Aorta (tissue), 5 donors: ENCODE measurements around the gene DMRTB1. TPM values are rescaled to one million over a fixed set of nuclear protein-coding genes. Genes with fewer than 3 reads are reported as not detected.

Experiments used
- ATAC-seq: fragments of 200-7000 bp; cut with Tn5 transposase; one replicate; pipeline ENCODE4 v1.9.1; 2022; ENCODE audit warnings: moderate library complexity; ENCODE audit not compliant: low FRiP score
- DNase-seq, 2 donors: peaks; one replicate each; pipeline ENCODE4 v3.0.0-alpha.2; 2020
- H3K27ac ChIP-seq, 2 donors: one replicate each; pipeline ENCODE4 v1.5.1; 2013; ENCODE audit warnings: low read length in 2 of 2, mild to moderate bottlenecking in 2 of 2, moderate library complexity in 2 of 2, control low read depth in 1 of 2, inconsistent platforms in 1 of 2, low read depth in 1 of 2
- H3K27me3 ChIP-seq, 2 donors: one replicate each; pipeline ENCODE4 v1.6.1; 2013; ENCODE audit warnings: control low read depth in 1 of 2, low read length in 1 of 2, mild to moderate bottlenecking in 1 of 2, moderate library complexity in 1 of 2; ENCODE audit not compliant: insufficient read depth in 2 of 2, control insufficient read depth in 1 of 2
- H3K36me3 ChIP-seq, 2 donors: one replicate each; pipeline ENCODE4 v1.6.1; 2013; ENCODE audit warnings: control low read depth in 1 of 2, low read length in 1 of 2, mild to moderate bottlenecking in 1 of 2; ENCODE audit not compliant: insufficient read depth in 2 of 2, control insufficient read depth in 1 of 2
- H3K4me1 ChIP-seq, 2 donors: one replicate each; pipeline ENCODE4 v1.6.1; 2013; ENCODE audit warnings: low read length in 2 of 2, control low read depth in 1 of 2, mild to moderate bottlenecking in 1 of 2, moderate library complexity in 1 of 2; ENCODE audit not compliant: insufficient read depth in 2 of 2, control insufficient read depth in 1 of 2
- H3K4me3 ChIP-seq, 2 donors: one replicate each; pipeline ENCODE4 v1.5.1; 2013; ENCODE audit warnings: low read length in 2 of 2, control low read depth in 1 of 2, mild to moderate bottlenecking in 1 of 2
- H3K9me3 ChIP-seq: one replicate; pipeline ENCODE4 v1.6.1; 2013; ENCODE audit warnings: mild to moderate bottlenecking, low read length; ENCODE audit not compliant: control insufficient read depth
- WGBS, 2 donors: extraction: QIAGEN DNeasy Blood & Tissue Kit; methylation state at CpG; one replicate each; pipeline ENCODE4 v1.1.7; 2013; 5-methylcytosine and 5-hydroxymethylcytosine counted together
- intact Hi-C, 2 donors: fragments of 100-400 bp; cut with DNase I; formaldehyde crosslinking; loops; one replicate each; pipeline versions ENCODE4 v1.14.2 to v1.15.0; 2022
- long read RNA-seq, 2 donors: library from polyadenylated mRNA; unstranded; transcript quantifications; one replicate each; pipeline ENCODE4 v2.0.0, GENCODE V29; 2020 to 2021
- polyA plus RNA-seq, 2 donors: library from polyadenylated mRNA; stranded (reverse); fragments of 200-250 nt; gene quantifications; one replicate each; pipeline ENCODE4 v1.2.3, GENCODE V29; 2013
- total RNA-seq, 2 donors: library from RNA; stranded (reverse); fragmentation: NEBNext Ultra II Directional; extraction: Animal tissue kit (Norgen Biotek cat#: 25700); gene quantifications; one replicate each; pipeline ENCODE4 v1.2.1, GENCODE V29; 2021
- donor health status: healthy with polysubstance abuse.
- donor health status: Bipolar disorder and iron deficiency.
- donor health status: DM: no; HTN: no; CAD: no.
- donor health status: DM: no; HTN: no; CAD: no.
- donor health status: DM: yes; HTN: yes; CAD: no.

The DMRTB1 gene
- not detected for total RNA-seq
- polyA plus RNA-seq, result not detected
- long read RNA-seq, donor 1, result 0 reads
- long read RNA-seq, donor 2, result 0 reads

DNA sequence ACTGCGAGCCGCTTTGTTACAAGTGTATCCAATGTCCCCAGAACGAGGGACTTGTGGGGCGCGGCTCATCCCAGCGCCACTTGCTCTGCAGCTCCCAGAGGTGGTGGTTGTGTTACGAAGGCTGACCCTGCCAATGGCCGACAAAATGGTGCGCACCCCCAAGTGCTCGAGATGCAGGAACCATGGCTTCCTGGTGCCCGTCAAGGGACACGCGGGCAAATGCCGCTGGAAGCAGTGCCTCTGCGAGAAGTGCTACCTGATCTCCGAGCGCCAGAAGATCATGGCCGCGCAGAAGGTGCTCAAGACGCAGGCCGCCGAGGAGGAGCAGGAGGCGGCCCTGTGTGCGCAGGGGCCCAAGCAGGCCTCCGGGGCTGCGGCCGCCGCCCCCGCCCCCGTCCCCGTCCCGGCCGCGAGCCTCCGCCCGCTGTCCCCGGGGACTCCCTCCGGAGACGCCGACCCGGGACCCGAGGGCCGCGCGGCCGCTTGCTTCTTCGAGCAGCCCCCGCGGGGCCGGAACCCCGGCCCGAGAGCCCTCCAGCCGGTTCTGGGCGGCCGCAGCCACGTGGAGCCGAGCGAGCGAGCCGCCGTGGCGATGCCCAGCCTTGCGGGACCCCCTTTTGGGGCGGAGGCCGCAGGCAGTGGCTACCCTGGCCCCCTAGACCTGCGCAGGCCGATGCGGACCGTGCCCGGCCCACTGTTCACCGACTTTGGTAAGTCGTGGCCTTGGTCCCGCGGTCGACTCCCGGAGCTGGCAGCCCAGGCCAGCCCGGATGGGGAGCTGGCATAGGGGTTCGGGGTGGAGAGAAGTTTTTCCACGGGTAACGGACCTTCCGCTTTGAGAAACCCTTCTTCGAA is at the start of gene DMRTB1:
Gene DMRTB1 (plus strand): TSS at position 79 of the 855 bp plus-strand sequence. CDS start 55 bp downstream, at position 134.
- Histone ChIP-seq H3K27ac (no peak within 1 kb of the TSS), H3K4me3 (no peak within 1 kb of the TSS), H3K9me3 (no peaks in the 10 kb centered on the region), H3K27me3 (no peaks in the 10 kb centered on the region), H3K4me1 (no peaks in the 10 kb centered on the region), H3K36me3 (no peaks in the 10 kb centered on the region)
- intact Hi-C loops, result no loop called here
- ATAC-seq, result no peak
- DNase-seq, result no peak
- WGBS, 2 donors, result 93 to 94% methylated on average over 66 to 82 of the region's 82 CpGs

DNA sequence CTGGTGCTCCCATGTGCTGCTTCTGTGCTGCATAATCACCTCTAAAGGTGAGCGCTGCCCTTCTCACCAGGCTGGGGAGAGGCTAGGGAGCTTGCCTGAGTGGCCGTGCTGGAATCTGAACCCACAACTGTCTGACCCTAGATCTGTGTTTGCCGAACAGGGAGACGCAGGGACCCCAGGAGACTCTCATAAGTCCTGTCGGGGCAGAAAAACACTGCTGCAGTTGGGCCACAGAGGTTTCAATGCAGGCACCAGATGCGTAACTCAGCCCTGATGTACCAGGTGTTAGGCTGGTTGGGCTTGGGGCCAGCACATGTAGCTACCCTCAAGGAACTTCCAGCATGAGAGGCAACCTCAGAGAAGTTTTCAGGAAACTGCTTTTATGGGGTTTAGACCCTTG is 49.5 kb upstream of the DMRTB1 start:
- Histone ChIP-seq H3K27ac (no peak overlapping the region), H3K36me3 (no peaks in the 10 kb centered on the region), H3K4me3 (no peak overlapping the region), H3K27me3 (peaks cover 0 to 2% of the 10 kb centered on the region in 2 donors), H3K9me3 (no peaks in the 10 kb centered on the region), H3K4me1 (no peaks in the 10 kb centered on the region)
- DNase-seq (no peak), ATAC-seq (no peak)
- intact Hi-C loops, result no loop called here
- WGBS, 2 donors, result 73 to 76% methylated on average over 6 of the region's 6 CpGs

DNA sequence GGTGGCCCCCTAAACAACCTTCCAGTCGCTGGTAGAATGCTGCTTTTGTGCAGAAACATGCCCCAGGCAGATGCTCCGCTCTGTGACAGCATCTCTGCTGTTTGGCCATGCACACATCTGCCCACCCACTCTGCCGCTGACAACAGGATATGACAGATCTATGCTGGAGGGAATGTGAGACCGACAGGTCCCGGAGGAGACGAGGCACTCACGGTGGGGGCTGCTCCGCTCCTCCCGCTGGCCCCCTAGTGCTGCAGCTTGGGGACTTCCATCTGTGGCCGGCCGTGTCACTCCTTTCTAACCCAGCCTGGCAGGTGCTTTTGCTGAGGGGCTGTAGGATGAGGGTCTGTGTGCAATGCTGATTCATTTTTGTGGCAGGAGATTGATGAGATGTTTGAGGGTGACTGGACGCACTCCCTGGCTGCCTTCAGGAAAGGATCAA is 49.1 kb upstream of the DMRTB1 start:
- 42 to 52% methylated on average over 12 of the region's 12 CpGs for WGBS, 2 donors

DNA sequence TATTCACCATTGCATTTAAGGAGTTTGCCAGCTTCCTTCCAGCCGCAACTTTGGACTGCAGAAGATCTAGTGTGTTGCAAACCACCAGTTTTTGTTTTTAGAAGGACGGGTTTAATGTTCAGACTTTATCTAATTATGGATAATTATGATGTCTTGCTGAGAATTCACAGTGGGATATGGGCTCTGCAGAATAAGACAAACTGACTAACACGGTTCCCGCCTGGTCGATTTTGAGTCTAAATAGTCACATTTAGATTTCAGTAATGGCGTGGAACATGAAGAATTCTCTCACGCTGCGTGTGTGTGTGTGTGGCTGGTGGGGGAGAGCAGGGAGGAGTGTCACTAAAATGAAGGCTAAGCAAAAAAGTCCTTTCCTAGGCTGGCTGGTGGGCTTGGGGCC is 48.5 kb upstream of the DMRTB1 start:
- no peak overlapping the region for H3K4me3 ChIP-seq
- ATAC-seq (no peak), DNase-seq (no peak)
- intact Hi-C loops, result no loop called here
- no peaks in the 10 kb centered on the region for H3K4me1 ChIP-seq
- H3K27me3 ChIP-seq, result peaks cover 0 to 2% of the 10 kb centered on the region in 2 donors
- no peak overlapping the region for H3K27ac ChIP-seq
- WGBS, 2 donors, result 90% methylated on average over 8 of the region's 8 CpGs
- no peaks in the 10 kb centered on the region for H3K9me3 ChIP-seq
- H3K36me3 ChIP-seq, result no peaks in the 10 kb centered on the region

More for the DNA sequence above, 49.1 kb upstream of the DMRTB1 start:
- no peaks in the 10 kb centered on the region for H3K9me3 ChIP-seq
- DNase-seq (no peak), ATAC-seq (no peak)
- H3K36me3 ChIP-seq, result no peaks in the 10 kb centered on the region
- peaks cover 0 to 2% of the 10 kb centered on the region in 2 donors for H3K27me3 ChIP-seq
- no peaks in the 10 kb centered on the region for H3K4me1 ChIP-seq
- H3K27ac ChIP-seq, result no peak overlapping the region
- intact Hi-C loops, result no loop called here
- H3K4me3 ChIP-seq, result no peak overlapping the region

DNA sequence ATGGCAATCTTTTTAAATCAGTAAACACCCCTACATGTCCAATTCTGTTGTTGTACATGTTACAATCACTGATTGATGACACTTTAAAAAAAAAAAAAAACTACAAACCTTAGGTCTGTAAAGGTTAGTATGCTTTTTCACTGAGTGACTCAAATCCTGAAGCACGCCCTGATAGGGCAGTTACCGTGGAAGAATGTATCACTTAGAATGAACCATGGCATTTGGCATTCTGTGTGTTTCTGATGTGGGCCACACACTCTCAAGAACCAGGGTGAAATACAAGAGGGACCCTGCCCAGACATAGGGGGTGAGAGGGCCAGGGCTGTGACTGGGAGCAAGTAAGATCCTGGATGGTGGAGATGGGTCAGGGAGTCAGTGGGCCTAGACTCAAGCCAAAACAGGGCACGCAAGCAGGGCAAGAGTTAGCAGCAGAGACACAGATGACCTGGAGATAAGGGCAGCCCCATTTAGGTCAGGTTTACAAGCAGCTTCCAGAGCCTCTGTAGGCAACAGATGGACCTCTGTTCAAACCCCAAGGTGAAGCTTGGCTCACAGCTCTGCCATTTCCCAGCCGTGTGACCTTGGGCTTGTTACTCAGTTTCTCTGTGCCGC is 47.6 kb upstream of the DMRTB1 start:
- H3K9me3 ChIP-seq, result no peaks in the 10 kb centered on the region
- H3K36me3 ChIP-seq, result no peaks in the 10 kb centered on the region
- ATAC-seq, result no peak
- no peak overlapping the region for H3K27ac ChIP-seq
- no peak for DNase-seq
- no peaks in the 10 kb centered on the region for H3K4me1 ChIP-seq
- 88 to 90% methylated on average over 5 of the region's 5 CpGs for WGBS, 2 donors
- H3K4me3 ChIP-seq, result no peak overlapping the region
- intact Hi-C loops, result no loop called here
- peaks cover 0 to 2% of the 10 kb centered on the region in 2 donors for H3K27me3 ChIP-seq

DNA sequence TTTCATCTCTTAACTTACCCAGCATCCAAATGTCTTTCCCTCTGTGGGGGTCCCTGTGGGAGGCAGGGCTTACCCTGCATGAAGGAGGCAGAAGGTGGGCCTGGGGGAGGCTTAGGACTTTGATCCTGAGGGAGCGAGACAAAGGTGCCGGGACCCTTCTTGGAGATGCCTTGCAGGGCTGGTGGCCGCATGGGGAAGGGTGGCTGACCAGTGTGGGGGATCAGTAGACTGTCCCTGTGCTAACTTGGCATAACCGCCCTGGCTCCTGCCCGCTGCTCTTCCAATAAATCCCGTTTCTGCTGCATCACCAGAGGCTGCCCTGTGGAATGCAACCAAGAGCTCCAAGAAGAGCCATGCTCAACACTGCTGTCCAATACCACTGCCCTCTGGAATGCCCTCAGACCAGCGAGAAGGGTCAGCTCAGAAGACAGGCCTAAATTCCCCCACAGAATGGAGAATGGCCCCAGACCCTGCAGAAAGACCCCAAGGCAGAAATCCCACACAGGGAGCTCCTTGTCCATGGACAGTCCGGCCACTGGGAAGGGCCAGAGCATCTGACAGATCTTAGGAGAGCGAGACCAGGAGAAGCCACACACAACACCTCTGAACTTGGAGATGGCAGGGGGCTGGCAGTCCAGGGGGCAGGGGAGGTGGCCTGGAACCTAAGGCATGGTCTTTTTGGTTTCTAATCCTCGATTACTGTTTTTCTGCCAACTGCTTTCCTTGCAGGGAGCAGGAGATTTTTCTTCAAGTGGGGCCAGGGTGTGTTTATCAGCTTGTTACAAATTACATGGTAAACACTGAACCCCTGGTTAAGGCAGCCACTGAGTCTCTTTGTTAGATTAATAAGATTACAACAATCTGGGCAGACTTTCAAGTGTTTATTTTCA is 46.7 kb upstream of the DMRTB1 start:
- Histone ChIP-seq H3K9me3 (no peaks in the 10 kb centered on the region), H3K27ac (no peak overlapping the region), H3K4me3 (no peak overlapping the region), H3K27me3 (peaks cover 0 to 2% of the 10 kb centered on the region in 2 donors), H3K4me1 (no peaks in the 10 kb centered on the region), H3K36me3 (no peaks in the 10 kb centered on the region)
- ATAC-seq (no peak), DNase-seq (no peak)
- intact Hi-C loops, result no loop called here
- WGBS, 2 donors, result 87 to 94% methylated on average over 10 of the region's 10 CpGs

DNA sequence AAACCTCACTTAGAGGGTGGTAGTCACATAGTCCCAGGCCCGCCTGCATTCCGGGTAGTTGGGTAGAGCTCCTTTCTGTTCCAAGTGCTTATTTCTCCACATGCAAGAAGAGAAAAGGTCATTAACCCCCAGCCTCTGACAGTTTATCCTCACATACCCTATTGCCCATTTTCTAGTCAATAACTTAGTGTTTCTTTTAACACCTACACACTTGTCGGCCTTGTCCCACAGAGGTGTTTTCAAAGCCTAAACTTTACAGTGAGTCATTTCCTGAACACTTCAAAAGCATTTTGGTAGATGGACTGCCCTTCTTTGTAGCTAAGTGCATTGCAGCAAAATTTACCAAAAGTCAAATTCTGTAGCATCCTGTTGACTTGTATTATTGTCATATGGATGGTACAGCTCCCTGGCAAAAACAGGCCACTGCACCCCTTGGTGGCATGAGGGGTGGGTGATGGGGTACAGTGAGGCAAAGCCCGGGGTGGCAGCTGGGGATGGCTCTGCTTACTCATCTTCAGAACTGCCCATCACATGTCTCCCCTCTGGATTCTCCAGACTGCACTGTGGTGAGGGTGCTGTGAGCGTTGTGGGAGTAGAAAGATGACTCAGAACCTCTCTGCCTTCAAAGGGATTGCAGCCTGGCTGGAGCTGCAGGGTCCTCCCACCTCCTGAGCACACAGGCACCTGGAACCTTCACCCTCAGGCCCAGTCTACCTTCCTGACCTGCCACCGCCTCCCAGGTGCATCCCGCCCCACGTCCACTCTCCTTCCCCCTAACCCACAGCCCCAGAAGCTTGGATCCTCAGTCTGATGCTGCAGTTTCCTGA is 45.8 kb upstream of the DMRTB1 start:
- peaks cover 0 to 2% of the 10 kb centered on the region in 2 donors for H3K27me3 ChIP-seq
- DNase-seq, result no peak
- no peaks in the 10 kb centered on the region for H3K36me3 ChIP-seq
- H3K4me1 ChIP-seq, result no peaks in the 10 kb centered on the region
- WGBS, 2 donors, result 87 to 90% methylated on average over 8 of the region's 8 CpGs
- ATAC-seq, result no peak
- intact Hi-C loops, result no loop called here
- no peaks in the 10 kb centered on the region for H3K9me3 ChIP-seq
- H3K27ac ChIP-seq, result no peak overlapping the region
- no peak overlapping the region for H3K4me3 ChIP-seq

DNA sequence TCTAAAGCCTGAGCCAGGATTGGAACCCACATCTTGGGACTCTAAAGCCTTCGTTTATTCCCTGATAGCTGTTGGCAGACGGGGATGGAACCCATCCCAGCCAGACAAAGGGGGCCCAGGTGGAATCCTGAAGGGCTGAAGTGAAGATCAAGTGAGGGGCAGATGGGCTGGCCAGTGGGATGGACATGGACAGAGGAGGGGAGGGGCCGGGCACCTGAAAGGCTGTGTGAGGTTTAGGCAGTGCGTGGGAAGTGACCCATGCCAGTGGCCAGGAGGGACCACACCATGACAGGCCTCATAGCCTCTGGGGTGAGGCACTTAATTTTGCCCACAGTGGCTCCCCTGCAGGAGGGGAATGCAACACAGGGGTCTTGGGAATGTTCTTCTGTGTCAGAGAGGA is 44.6 kb upstream of the DMRTB1 start:
- no peak for ATAC-seq
- 90 to 92% methylated on average over 4 of the region's 4 CpGs for WGBS, 2 donors
- Histone ChIP-seq H3K9me3 (no peaks in the 10 kb centered on the region), H3K27ac (no peak overlapping the region), H3K36me3 (no peaks in the 10 kb centered on the region), H3K27me3 (peaks cover 0 to 2% of the 10 kb centered on the region in 2 donors), H3K4me1 (no peaks in the 10 kb centered on the region), H3K4me3 (no peak overlapping the region)
- DNase-seq, result no peak
- intact Hi-C loops, result no loop called here
